IMR-90 (cell line): ENCODE data around the gene ACSM6. TPM values are rescaled to one million over a fixed set of nuclear protein-coding genes. Genes with fewer than 3 reads are reported as not detected.

Source experiments
- ATAC-seq: fragments of 200-7000 bp; cut with Tn5 transposase; 2 replicates; pipeline ENCODE4 v1.9.1; 2020; ENCODE audit warnings: low read depth, mild to moderate bottlenecking, moderate library complexity
- BruUV-seq: library from RNA; stranded (reverse); fragments of 400-500 nt; replicated peaks from 2 replicates; lab custom pipeline; 2021; lab: Mats Ljungman, UMichigan
- CTCF ChIA-PET: fragments of 300-600 bp; formaldehyde crosslinking; extraction: SDS; loops from one replicate; lab custom pipeline; 2021; ENCODE audit warnings: antibody characterized with exemption; lab: Yijun Ruan, JAX
- POLR2A ChIA-PET: fragments of 300-600 bp; sonication (Branson Sonifier 250); formaldehyde crosslinking; loops from one replicate; lab custom pipeline; 2022; ENCODE audit warnings: antibody characterized with exemption; ENCODE audit not compliant: unreplicated experiment; lab: Charles Lee
- DNase-seq: peaks from one replicate; pipeline ENCODE4 v3.0.0; 2013
- H2AFZ ChIP-seq: replicated peaks from 2 replicates; pipeline ENCODE3; 2013; ENCODE audit warnings: low read length, mild to moderate bottlenecking; ENCODE audit not compliant: poor library complexity
- H2AK5ac ChIP-seq: 2 replicates; pipeline ENCODE4 v1.6.1; 2013; ENCODE audit warnings: low read depth, low read length, inconsistent platforms
- H2AK9ac ChIP-seq: replicated peaks from 2 replicates; pipeline ENCODE3; 2013; ENCODE audit warnings: mild to moderate bottlenecking, low read depth, low read length, moderate library complexity; ENCODE audit not compliant: poor library complexity
- H2BK120ac ChIP-seq: 2 replicates; pipeline ENCODE4 v1.6.1; 2013; ENCODE audit warnings: low read depth, low read length, inconsistent platforms
- H2BK15ac ChIP-seq: 3 replicates; pipeline ENCODE4 v1.6.1; 2013; ENCODE audit warnings: low read depth, low read length, inconsistent platforms
- H2BK20ac ChIP-seq: 2 replicates; pipeline ENCODE4 v1.6.1; 2013; ENCODE audit warnings: low read depth, mild to moderate bottlenecking, inconsistent platforms, low read length, moderate library complexity
- H2BK5ac ChIP-seq: 2 replicates; pipeline ENCODE4 v1.6.1; 2013; ENCODE audit warnings: mild to moderate bottlenecking, low read depth, low read length, inconsistent platforms; ENCODE audit not compliant: poor library complexity, severe bottlenecking
- H3K14ac ChIP-seq: replicated peaks from 2 replicates; pipeline ENCODE4 v1.6.1; 2013; ENCODE audit warnings: low read depth, low read length, inconsistent platforms
- H3K18ac ChIP-seq: 2 replicates; pipeline ENCODE4 v1.6.1; 2013; ENCODE audit warnings: low read depth, low read length, control low read depth
- H3K23ac ChIP-seq: 2 replicates; pipeline ENCODE4 v1.6.1; 2013; ENCODE audit warnings: low read depth, low read length, inconsistent platforms
- H3K27ac ChIP-seq: 2 replicates; pipeline ENCODE4 v1.5.1; 2013; ENCODE audit warnings: mild to moderate bottlenecking, control low read depth, low read length; ENCODE audit not compliant: insufficient read depth
- H3K27me3 ChIP-seq: 2 replicates; pipeline ENCODE4 v1.6.1; 2013; ENCODE audit warnings: low read length; ENCODE audit not compliant: control insufficient read depth, insufficient read depth
- H3K36me3 ChIP-seq: 2 replicates; pipeline ENCODE4 v1.6.1; 2013; ENCODE audit warnings: low read length, mixed read lengths; ENCODE audit not compliant: control insufficient read depth, insufficient read depth
- H3K4ac ChIP-seq: 2 replicates; pipeline ENCODE4 v1.6.1; 2013; ENCODE audit warnings: low read depth, low read length, inconsistent platforms
- H3K4me1 ChIP-seq: 2 replicates; pipeline ENCODE4 v1.6.1; 2013; ENCODE audit warnings: low read length, mixed read lengths; ENCODE audit not compliant: control insufficient read depth, insufficient read depth
- H3K4me2 ChIP-seq: 2 replicates; pipeline ENCODE4 v1.6.1; 2013; ENCODE audit warnings: low read depth, mild to moderate bottlenecking, control low read depth, low read length, moderate library complexity
- H3K4me3 ChIP-seq: 2 replicates; pipeline ENCODE4 v1.5.1; 2013; ENCODE audit warnings: low read depth, mild to moderate bottlenecking, control low read depth, low read length, moderate library complexity; ENCODE audit not compliant: insufficient read depth
- H3K56ac ChIP-seq: 2 replicates; pipeline ENCODE4 v1.6.1; 2013; ENCODE audit warnings: low read length, inconsistent platforms; ENCODE audit not compliant: insufficient read depth; ENCODE audit errors: extremely low read depth
- H3K79me1 ChIP-seq, 2 experiments: 2 replicates each; pipeline ENCODE4 v1.6.1; 2013; ENCODE audit warnings: low read length in 2 of 2, inconsistent platforms in 1 of 2, low read depth in 1 of 2
- H3K9ac ChIP-seq: 2 replicates; pipeline ENCODE4 v1.6.1; 2013; ENCODE audit warnings: low read depth, low read length, control low read depth
- H3K9me1 ChIP-seq: 2 replicates; pipeline ENCODE4 v1.6.1; 2013; ENCODE audit warnings: low read length, inconsistent platforms; ENCODE audit not compliant: insufficient read depth
- H3K9me3 ChIP-seq: 2 replicates; pipeline ENCODE4 v1.6.1; 2013; ENCODE audit warnings: low read length; ENCODE audit not compliant: control insufficient read depth, insufficient read depth
- H4K20me1 ChIP-seq: 2 replicates; pipeline ENCODE4 v1.6.1; 2013; ENCODE audit warnings: low read length, inconsistent platforms; ENCODE audit not compliant: insufficient read depth
- H4K5ac ChIP-seq: 2 replicates; pipeline ENCODE4 v1.6.1; 2013; ENCODE audit warnings: mild to moderate bottlenecking, low read depth, low read length, control low read depth
- H4K8ac ChIP-seq, 2 experiments: 2 replicates each; pipeline ENCODE4 v1.6.1; 2013; ENCODE audit warnings: low read depth in 2 of 2, low read length in 2 of 2, control low read depth in 1 of 2, inconsistent platforms in 1 of 2
- H4K91ac ChIP-seq: 2 replicates; pipeline ENCODE4 v1.6.1; 2013; ENCODE audit warnings: low read depth, low read length, inconsistent platforms; ENCODE audit not compliant: insufficient read depth
- CTCF ChIP-seq: conservative IDR thresholded peaks from 2 replicates; pipeline ENCODE4 v1.5.1; 2012; ENCODE audit warnings: mild to moderate bottlenecking, low read depth, low read length, improper control_type of control experiment
- MAFK ChIP-seq: IDR thresholded peaks from 2 replicates; pipeline ENCODE4 v1.6.1; 2012; ENCODE audit warnings: low read depth, low read length, improper control_type of control experiment
- WGBS, 2 experiments: methylation state at CpG; one replicate each; pipeline versions ENCODE4 v1.1.5 to v1.1.7; 2013; ENCODE audit warnings: missing lambda C conversion rate in 2 of 2; ENCODE audit not compliant: insufficient read length in 1 of 2; ENCODE audit errors: extremely low coverage in 2 of 2; 5-methylcytosine and 5-hydroxymethylcytosine counted together
- dilution Hi-C: fragments of 300-500 bp; cut with HindIII; formaldehyde crosslinking; loops from one replicate; pipeline ENCODE4 v1.14.3; 2018; ENCODE audit warnings: low sequenced_read_pairs; ENCODE audit not compliant: unreplicated experiment
- in situ Hi-C: fragments of 300-500 bp; cut with MboI; formaldehyde crosslinking; loops from 3 replicates; pipeline ENCODE4 v1.14.3; 2019; ENCODE audit warnings: low sequenced_read_pairs, inconsistent platforms, mixed read lengths
- intact Hi-C: fragments of 100-400 bp; cut with micrococcal nuclease; formaldehyde crosslinking; loops from 2 replicates; pipeline ENCODE4 v1.10.0; 2022
- polyA plus RNA-seq, 3 experiments: library from polyadenylated mRNA; depleted of rRNA; stranded (reverse); fragments of >200 nt; gene quantifications; 2 replicates each; pipeline ENCODE4 v1.2.3, GENCODE V29; 2012; ENCODE audit warnings: low replicate concordance in 1 of 3
- total RNA-seq: library from RNA; depleted of rRNA; stranded (reverse); fragments of >200 nt; gene quantifications from 2 replicates; pipeline ENCODE4 v1.2.3, GENCODE V29; 2012

Gene ACSM6
- total and polyA plus RNA-seq, 2 of the 4 experiments (the other 2 are of a cell fraction): not detected

- in situ Hi-C loops: no loop called here
- Histone ChIP-seq H3K27me3 (no peaks in the 10 kb centered on the region), H3K79me1 (peaks cover 17 to 52% of the 10 kb centered on the region in 2 experiments; a peak in 3 of 4 replicates), H3K9ac (no peak overlapping the region), H2BK15ac (no peak overlapping the region), H4K5ac (no peak overlapping the region), H2AK5ac (no peak overlapping the region), H2BK20ac (no peak overlapping the region), H4K8ac (no peak overlapping the region), H3K4me2 (no peak overlapping the region), H4K20me1 (peaks cover 3% of the 10 kb centered on the region; the same call in 1 of the 2 replicates), H3K27ac (no peak overlapping the region), H2AK9ac (no peak overlapping the region), H3K18ac (no peak overlapping the region), H3K9me3 (peaks cover 4% of the 10 kb centered on the region; the same call in 1 of the 2 replicates), H3K56ac (no peak overlapping the region), H2BK5ac (no peak overlapping the region), H3K36me3 (peaks cover 29% of the 10 kb centered on the region), H3K4me1 (peaks cover 11% of the 10 kb centered on the region), H3K9me1 (peaks cover 24% of the 10 kb centered on the region), H3K14ac (no peak overlapping the region), H3K4me3 (no peak overlapping the region), H2AFZ (no peak overlapping the region), H3K4ac (no peak overlapping the region), H3K23ac (no peak overlapping the region), H4K91ac (no peak overlapping the region), H2BK120ac (no peak overlapping the region)
- dilution Hi-C loops: no loop called here
- ATAC-seq: no peak
- no peak for DNase-seq
- TF ChIP-seq CTCF (no peak), MAFK (peak; percentile 28; the same call in 1 of the 2 replicates)
- WGBS, 2 experiments: no CpG with 5 or more reads among the region's 2 CpGs
- BruUV-seq: no TSS peak
- intact Hi-C loops: no loop called here
- ChIA-PET CTCF (no interaction called here), POLR2A (no interaction called here)
Measured at GRCh38 chr10:95253007-95253406, 59.0 kb downstream of the ACSM6 start.
